ENCODE data around the gene SPAM1. TPM values are rescaled to one million over a fixed set of nuclear protein-coding genes. Genes with fewer than 3 reads are reported as not detected.

The SPAM1 gene
- total RNA-seq, 4 donors from 2014 or later = not detected

DNA sequence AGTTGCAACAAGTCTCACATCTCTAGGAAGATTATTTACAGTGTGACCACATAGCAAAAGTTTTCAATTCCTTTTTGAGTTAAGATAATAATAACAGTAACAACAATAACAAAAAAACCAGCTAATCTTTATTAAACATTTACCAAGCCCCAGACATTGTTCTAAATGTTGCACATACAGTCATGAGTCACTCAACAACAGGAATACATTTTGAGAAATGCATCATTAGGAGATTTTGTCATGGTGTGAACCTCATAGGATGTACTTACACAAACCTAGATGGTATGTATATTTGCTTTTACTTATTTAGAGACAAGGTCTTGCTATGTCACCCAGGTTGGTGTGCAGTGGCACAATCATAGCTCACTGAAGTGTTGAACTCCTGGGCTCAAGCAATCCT is 52.0 kb downstream of the SPAM1 start:
- no peaks in the 10 kb centered on the region for H3K27me3 ChIP-seq
- no peaks in the 10 kb centered on the region for H3K36me3 ChIP-seq
- H3K4me3 ChIP-seq = no peak overlapping the region
- TF ChIP-seq POLR2AphosphoS5 (IDR thresholded peaks at IDR 0.05) = no peak
- no peak for TF ChIP-seq EP300 (IDR thresholded peaks at IDR 0.05)
- TF ChIP-seq POLR2A (IDR thresholded peaks at IDR 0.05) = no peak
- TF ChIP-seq, protein P1, sequence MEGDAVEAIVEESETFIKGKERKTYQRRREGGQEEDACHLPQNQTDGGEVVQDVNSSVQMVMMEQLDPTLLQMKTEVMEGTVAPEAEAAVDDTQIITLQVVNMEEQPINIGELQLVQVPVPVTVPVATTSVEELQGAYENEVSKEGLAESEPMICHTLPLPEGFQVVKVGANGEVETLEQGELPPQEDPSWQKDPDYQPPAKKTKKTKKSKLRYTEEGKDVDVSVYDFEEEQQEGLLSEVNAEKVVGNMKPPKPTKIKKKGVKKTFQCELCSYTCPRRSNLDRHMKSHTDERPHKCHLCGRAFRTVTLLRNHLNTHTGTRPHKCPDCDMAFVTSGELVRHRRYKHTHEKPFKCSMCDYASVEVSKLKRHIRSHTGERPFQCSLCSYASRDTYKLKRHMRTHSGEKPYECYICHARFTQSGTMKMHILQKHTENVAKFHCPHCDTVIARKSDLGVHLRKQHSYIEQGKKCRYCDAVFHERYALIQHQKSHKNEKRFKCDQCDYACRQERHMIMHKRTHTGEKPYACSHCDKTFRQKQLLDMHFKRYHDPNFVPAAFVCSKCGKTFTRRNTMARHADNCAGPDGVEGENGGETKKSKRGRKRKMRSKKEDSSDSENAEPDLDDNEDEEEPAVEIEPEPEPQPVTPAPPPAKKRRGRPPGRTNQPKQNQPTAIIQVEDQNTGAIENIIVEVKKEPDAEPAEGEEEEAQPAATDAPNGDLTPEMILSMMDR (IDR thresholded peaks at IDR 0.05) = no peak
- no peaks in the 10 kb centered on the region for H3K4me1 ChIP-seq
- no peak for ATAC-seq
- H3K27ac ChIP-seq = no peak overlapping the region
- no peaks in the 10 kb centered on the region for H3K9me3 ChIP-seq

DNA sequence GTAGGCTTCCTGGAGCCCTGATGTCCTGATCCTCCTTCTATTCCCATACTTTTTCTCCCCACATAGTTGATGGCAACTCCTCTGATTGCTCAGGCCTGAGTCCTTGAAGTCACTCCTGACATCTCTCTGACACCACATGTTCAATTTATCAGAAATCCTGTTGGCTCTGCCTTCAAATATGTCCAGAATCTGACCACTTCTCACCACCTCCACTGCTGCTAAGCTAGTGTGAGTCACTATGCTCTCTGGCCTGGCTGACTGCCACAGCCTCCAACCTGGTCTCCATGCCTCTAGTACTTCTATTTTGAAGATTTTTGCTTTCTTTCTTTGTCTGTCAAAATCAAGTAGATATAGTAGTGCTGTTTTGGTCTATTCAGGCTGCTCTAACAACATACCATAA is 54.8 kb downstream of the SPAM1 start:
- H3K4me3 ChIP-seq = no peak overlapping the region
- H3K4me1 ChIP-seq = no peaks in the 10 kb centered on the region
- no peaks in the 10 kb centered on the region for H3K9me3 ChIP-seq
- no peaks in the 10 kb centered on the region for H3K36me3 ChIP-seq
- TF ChIP-seq, protein P1 (IDR thresholded peaks at IDR 0.05) = no peak
- TF ChIP-seq POLR2A (IDR thresholded peaks at IDR 0.05) = no peak
- TF ChIP-seq EP300 (IDR thresholded peaks at IDR 0.05) = no peak
- no peak for TF ChIP-seq POLR2AphosphoS5 (IDR thresholded peaks at IDR 0.05)
- no peaks in the 10 kb centered on the region for H3K27me3 ChIP-seq
- H3K27ac ChIP-seq = no peak overlapping the region
- no peak for ATAC-seq

DNA sequence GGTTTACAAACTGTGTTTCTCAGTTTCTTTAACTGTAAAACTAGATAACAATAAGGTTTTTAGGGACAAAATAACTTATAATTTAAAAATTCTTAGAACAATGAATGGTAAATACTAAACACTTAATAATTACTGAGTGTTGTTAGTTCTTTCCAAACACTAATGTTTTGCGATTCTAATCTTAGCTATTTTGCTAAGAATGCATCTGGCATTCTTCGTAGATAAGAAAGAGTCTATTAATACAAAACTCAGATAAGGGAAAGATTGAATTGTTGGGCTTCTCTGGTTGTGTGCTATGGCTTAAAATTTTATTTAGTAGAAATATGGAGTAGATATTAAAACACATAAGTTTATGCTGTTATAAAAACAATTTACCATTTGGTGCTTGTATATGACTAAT is 62.4 kb downstream of the SPAM1 start:
- H3K36me3 ChIP-seq = no peaks in the 10 kb centered on the region
- WGBS, 2 donors (ENCODE audit: low coverage in 1 of 2) = 33 to 64% methylated on average over 2 of the region's 2 CpGs

DNA sequence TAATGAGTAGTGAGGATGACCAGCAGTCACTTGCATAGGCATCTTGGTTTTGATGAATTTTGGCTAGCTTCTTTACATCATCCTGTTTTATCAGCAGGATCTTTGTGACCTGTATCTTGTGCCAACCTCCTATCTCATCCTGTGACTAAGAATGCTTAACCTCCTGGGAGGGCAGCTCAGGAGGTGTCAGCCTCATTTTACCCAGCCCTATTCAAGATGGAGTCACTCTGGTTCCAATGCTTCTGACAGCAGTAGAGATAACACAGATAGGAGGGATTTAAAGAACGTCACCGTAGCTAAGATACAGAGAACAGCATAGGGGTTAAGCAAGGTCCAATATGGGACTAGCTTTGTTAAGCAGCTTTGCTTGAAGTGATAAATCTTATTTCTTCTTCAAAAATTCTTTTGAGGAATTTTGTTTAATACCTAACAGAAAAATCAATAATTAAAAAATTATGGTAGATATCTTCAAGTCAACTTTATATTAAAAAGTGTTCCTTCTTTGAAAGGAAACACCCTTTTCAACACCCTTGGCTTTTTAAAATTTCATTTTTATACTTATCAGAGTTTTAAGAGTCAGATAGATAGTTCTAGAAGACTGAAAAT is 68.0 kb downstream of the SPAM1 start:
- ATAC-seq = no peak
- Histone ChIP-seq H3K4me1 (no peaks in the 10 kb centered on the region), H3K27me3 (no peaks in the 10 kb centered on the region), H3K4me3 (no peak overlapping the region), H3K9me3 (no peaks in the 10 kb centered on the region), H3K36me3 (no peaks in the 10 kb centered on the region), H3K27ac (no peak overlapping the region)
- WGBS, 2 donors (ENCODE audit: low coverage in 1 of 2) = 44% methylated on average over 2 of the region's 2 CpGs; no CpG with 5 or more reads in 1 of the 2 donors
- TF ChIP-seq EP300 (IDR thresholded peaks at IDR 0.05) = no peak
- no peak for TF ChIP-seq POLR2AphosphoS5 (IDR thresholded peaks at IDR 0.05)
- no peak for TF ChIP-seq POLR2A (IDR thresholded peaks at IDR 0.05)
- TF ChIP-seq, protein P1 (IDR thresholded peaks at IDR 0.05) = no peak

More for the DNA sequence above, 62.4 kb downstream of the SPAM1 start:
- Histone ChIP-seq H3K27me3 (no peaks in the 10 kb centered on the region), H3K4me1 (no peaks in the 10 kb centered on the region), H3K27ac (no peak overlapping the region), H3K4me3 (no peak overlapping the region), H3K9me3 (no peaks in the 10 kb centered on the region)
- no peak for ATAC-seq
- TF ChIP-seq POLR2A (IDR thresholded peaks at IDR 0.05) = no peak
- TF ChIP-seq, protein P1 (IDR thresholded peaks at IDR 0.05) = no peak
- no peak for TF ChIP-seq POLR2AphosphoS5 (IDR thresholded peaks at IDR 0.05)

DNA sequence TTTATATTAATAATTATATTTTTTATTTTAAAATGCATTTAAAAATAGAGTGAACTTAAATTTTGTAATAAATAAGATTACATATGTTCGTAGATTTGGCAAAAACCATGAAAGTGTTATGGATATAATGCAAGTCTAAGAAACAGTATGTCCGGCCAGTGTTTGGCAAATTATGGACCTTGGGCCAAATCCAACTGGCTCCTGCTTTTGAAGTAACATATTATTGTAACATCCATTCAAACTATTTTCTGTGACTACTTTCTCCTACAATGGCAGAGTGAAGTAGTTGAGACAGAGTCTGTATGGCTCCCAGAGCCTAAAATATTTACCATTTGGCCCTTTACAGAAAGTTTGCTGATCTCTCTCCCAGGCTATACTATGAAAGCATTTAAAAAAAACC is 69.0 kb downstream of the SPAM1 start:
- no peak for ATAC-seq
- Histone ChIP-seq H3K4me1 (no peaks in the 10 kb centered on the region), H3K36me3 (no peaks in the 10 kb centered on the region), H3K27me3 (no peaks in the 10 kb centered on the region), H3K9me3 (no peaks in the 10 kb centered on the region), H3K4me3 (no peak overlapping the region), H3K27ac (no peak overlapping the region)
- TF ChIP-seq EP300 (IDR thresholded peaks at IDR 0.05) (no peak), POLR2AphosphoS5 (IDR thresholded peaks at IDR 0.05) (no peak), POLR2A (IDR thresholded peaks at IDR 0.05) (no peak)
- TF ChIP-seq, protein P1 (IDR thresholded peaks at IDR 0.05) = no peak
- 41 to 44% methylated on average over 2 of the region's 2 CpGs for WGBS, 2 donors (ENCODE audit: low coverage in 1 of 2)

Data from gastroesophageal sphincter (tissue), 4 donors.